HG03064 (cell line): ENCODE results near the gene CEP295NL.
"Not testable (repeated sequence)": the region's sequence is repeated elsewhere in the genome, so short reads cannot be mapped to it uniquely, and the experiment has no call there.

Experiments used
- ATAC-seq: cut with Tn5 transposase; IDR thresholded peaks from one replicate; pipeline ENCODE4 v1.9.1; 2021; ENCODE audit warnings: low read depth; ENCODE audit not compliant: unreplicated experiment

Gene CEP295NL

DNA sequence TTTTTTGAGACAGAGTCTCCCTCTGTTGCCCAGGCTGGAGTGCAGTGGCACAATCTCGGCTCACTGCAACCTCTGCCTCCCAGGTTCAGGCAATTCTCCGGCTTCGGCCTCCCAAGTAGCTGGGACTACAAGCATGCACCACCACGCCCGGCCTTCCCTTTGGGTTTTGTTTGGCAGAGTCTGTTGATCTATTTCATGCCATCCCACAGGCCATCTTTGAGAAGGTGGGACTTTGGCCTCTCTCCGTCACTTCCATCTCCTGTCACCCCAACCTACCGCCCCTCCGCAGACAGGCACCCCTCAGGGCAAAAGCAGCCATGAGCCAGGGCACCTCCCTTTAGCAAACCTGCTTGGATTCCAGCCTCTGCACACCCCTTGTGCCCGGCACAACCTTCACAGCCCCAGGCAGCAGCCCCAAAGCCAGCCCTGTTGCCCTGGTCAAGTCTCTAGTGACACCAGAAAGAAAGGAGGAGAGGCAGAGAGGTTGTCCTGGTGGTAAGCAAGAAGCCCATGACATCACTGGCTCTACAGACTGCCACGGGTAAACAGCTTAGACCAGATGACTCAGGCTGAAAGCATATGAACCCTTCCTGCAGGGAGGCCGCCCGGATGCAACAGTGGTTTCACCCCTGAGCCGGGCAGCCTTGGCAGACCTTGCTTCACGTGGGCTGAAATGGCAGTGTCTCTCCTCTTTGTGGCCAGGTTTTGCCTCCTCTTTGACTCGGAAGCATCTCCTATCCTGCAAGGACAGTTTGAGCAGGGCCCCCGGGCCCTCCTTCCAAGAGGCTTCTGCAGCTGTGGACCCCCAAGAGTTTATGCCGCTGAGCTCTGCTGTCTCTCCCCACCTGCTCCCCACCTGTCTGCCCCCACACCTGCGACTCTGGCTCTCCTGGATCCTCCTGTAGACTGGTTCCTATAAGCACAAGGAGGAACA, 30.3 kb upstream of the CEP295NL start:
- no peak for ATAC-seq

DNA sequence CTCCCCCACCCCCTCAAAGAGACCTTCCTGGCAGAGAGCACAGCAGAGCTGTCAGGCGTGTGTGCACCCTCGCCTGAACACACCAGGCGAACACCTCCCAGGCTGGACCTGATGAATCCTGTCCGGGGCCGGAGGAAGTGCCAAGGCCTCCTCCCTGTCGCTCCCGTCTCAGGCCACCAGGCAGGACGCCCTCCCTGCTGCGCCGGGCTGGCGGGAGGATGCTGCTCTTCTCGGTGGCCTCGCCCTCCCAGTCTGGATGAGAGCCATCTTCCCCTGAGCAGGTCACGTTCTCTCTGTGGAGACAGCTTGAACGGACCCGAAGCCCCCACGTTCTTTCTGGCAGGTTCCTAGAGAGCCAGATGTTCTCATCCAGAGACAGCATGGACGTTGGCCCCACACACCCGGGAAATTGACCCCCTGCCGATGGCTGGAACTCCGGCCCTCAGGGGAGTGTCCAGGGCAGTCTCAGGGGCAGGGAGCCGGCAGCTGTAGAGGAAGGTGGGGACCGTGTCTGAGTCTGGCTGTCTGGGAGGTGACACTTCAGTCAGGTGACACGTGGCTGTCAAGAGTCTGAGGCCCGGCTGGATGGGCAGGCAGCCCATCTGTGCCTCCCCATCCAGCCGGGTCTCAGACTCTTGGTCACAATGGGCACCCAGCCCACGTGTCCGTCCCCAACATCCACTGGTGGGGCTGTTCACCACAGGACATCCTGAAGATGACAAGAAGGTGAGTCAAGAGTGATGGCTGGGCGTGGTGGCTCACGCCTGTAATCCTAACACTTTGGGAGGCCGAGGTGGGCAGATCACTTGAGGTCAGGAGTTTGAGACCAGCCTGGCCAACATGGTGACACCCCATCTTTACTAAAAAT, 27.1 kb upstream of the CEP295NL start:
- no peak for ATAC-seq

DNA sequence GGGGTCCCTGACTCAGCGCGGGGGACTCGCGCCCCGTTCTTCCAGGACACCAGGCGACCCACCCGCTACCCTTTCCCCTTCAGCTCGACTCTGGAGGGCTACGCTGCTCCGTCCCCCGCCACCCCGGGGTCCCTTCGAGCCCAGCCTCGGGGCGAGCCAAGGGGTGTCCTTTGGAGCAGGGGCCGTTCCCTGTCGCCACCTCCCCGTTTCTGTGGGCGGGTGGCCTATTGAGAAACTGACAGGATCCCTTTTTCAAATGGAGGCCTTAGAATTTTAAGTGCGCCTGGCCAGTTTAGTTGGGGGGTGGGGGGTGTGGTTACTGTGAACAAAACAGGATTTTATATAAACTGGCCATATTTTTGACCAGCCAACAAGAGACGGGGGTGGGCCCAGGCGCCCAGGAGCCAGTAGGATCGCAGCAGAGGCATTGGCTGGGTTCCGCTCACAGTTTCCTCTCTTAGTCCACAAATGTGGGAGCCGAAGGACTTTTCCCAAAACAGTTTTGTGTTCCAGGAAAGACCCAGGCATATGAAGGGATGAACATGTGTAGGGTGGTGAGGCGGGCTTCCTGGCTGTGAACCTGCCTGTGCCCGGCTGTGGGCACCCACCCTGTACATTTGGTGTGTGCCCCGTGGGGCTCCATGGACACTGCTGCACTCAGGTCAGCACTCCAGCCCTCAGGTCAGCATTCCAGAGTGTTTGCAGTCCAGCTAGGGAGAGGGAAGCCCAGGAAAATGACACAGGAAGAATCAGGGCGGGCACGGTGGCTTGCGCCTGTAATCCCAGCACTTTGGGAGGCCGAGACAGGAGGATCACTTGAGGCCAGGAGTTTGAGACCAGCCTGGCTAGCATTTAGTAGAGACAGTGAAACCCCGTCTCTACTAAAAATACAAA, 22.9 kb upstream of the CEP295NL start:
- no peak for ATAC-seq

DNA sequence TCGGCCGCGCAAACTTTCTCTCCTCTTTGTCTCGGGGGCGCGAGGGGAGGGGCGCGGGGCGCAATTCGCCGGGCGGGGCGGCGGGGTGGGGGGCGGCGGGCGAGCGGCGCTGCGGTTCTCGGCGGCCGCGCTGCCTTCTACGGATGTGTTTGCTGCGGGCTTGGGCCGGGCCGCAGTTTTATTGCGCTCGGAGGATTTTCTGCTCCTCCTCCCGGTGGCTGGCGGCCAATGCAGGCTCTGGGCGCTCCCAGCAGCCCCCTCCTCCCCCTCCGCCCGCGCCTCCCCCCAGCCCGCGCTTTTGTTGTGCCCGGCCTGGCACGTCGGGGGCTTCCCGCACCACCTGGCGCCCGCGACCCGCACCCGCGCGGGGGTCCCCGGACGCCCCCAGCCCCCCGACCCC, 22.2 kb upstream of the CEP295NL start, which contains the start of gene TIMP2:
TSS of gene TIMP2 (minus strand) at position 154 of the 400 bp plus-strand sequence. CDS start 299 bp downstream, outside the sequence.
- no peak for ATAC-seq

DNA sequence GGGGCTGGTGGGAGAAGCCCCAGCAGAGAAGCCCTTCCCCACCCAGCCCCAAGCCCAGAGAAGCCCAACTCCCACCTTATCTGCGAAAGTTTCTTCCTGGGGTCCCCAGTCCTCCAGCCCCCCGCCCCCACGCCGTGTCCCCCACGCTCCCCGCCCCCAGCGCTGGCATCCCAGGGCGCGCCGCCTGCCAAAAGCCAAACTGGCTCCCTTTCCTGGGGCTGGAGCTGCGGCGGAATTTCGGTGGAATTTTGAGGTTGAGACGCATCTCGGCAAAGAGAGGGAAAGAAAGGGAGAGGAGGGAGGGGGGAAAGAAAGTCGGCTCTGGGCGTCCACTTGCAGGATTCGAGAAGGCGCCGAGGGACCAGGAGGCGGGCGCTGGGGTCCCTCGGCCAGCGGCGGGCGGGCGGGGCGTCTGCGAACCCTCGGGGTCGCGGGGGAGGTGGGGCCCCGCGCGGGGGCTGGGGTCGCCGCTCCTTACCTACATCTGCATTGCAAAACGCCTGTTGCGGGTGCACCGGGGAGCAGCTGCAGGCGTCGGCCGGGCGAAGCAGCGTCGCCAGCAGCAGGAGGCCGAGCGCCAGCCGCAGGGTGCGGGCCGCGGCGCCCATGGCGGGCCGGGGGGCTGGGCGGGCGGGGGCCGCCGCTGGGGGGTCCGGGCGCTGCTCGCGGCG, 21.6 kb upstream of the CEP295NL start:
- ATAC-seq = no peak

DNA sequence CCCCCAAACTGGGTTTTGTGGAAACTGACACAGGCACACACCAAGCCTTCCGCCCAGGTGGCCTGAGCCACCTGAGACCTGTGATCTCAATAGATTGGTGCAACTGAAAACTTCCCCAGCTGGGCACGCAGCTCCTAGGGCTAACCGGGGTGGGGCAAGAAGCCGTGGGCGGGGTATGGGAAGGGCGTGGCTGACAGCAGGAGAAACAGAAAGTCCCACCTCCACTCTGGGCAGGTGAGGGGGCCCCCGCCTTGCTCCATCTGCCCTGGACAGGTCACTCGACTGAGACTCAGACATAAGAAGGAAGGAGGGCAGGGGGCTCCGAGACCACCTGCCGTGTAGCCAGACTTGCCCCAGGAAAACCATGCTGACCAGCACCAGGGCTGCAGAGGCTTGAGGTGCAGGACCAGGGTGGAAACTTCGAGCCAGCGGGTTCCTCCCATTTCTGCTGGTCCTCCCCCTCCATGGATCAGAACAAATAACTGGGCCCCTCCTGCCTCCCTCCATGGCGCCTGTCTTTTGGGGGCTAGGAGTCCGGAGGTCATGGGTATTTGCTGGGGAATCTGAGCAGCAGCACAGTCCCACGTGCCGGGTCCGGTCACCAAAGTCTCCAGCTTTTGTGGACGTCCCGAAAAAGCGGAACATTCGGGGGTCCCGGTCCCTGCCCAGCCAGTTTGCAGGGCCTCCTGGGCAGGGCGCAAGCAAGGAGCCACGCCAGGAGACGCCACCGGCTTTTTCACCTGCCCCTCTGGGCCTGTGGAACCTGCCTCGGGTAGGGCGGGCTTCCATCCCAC, 20.9 kb upstream of the CEP295NL start:
- no peak for ATAC-seq

DNA sequence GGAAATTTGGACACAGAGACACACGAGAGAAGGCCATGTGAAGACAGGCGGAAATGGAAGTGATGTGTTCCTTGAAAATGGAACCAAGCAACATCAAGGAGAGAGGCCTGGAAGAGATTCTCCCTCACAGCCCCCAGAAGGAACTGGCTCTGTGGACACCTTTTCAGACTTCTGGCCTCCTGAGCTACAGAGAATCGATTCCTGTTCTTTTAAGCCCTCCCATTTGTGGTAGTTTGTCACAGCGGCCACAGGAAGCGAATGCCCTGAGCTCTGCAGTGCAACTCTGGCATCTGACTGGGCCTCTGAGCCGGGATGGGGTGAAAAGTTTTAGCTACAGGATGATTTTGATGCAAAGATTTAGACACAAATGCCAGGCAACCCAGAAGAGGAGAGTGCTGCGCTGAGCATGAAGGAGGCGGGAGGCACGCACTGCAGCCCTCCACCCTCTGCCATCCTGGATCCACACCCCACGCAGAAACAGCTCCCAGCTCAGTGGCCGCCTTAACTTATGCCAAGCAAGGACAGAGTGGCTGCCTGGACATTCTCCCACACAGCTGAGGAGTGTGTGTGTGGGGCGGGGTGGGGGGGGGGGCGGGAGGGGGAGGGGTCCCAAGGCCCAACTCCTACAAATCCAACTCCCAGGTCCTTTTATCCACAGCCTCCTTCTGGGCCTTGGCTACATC, 20.0 kb upstream of the CEP295NL start:
- ATAC-seq = no peak

DNA sequence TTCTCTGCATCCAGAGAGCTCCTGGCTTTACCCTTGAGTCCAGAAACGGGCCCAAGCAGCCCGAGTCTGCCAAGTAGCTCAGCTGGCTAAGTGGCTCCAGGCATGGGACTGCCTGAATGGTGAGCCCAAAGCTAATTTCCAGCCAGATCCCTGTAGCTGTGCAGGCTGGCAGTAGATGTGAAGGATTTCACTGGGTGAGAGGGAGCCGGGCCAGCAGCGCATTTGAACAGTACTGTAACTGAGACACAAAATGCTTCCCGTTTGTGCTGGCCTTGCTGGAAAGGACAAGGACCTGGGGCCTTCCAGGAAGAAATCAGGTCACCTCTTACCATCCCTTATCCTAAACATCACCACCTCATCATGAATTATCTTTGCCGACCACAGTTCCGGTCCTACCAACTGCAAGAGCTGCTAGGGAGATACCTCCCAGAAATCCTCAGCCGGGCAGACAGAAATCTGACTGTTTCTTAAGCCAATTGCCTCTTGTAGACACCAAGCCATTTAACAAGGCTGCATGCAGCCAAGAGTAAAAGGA, 18.5 kb upstream of the CEP295NL start:
- ATAC-seq = no peak

DNA sequence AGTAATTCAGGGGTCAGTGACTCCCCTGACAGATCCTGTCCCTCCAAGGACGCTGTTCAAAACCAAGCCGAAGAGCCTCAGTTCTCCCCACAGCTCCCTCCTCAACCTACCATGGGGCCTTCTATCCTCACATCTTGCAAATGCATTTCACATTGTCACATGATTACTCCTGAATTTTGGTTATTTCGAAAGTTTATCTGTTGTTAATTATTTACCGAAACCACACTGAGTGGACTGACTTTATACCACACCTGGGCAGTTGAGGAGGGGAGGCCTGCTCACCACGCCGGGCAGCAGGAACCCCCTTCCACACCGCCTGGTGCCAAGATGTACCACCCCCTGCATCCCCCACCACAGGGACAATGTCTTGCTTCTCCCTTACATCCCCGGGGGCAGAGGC, 17.5 kb upstream of the CEP295NL start:
- no peak for ATAC-seq

DNA sequence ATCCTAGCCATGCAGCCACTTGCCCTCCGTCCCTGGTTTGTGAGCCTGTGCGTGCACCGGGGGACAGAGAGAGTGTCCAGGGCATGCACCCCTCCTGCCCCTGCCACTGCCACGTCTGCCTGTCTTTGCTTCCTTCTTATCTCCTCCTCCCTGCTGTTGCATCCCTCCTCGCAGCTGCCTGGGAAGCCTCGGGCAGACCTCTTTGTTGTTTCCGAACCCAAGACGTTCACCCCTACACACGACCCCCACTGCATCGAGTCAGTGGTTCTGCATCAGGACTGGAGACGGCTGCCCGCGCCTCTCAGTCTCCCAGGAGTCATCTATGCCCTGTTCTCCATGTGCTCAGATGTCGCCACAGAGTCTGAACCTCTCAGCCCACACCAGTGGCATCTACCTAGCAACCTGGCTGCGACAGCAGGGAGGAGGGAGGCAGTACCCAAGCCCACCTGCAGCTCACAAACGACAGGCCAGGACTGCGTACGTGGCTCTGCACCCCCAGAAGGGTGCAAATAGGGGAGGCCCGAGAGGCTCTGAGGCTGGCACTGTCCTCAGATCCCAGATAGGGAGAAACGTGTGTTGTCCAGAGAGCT, 17.0 kb upstream of the CEP295NL start:
- ATAC-seq = no peak

DNA sequence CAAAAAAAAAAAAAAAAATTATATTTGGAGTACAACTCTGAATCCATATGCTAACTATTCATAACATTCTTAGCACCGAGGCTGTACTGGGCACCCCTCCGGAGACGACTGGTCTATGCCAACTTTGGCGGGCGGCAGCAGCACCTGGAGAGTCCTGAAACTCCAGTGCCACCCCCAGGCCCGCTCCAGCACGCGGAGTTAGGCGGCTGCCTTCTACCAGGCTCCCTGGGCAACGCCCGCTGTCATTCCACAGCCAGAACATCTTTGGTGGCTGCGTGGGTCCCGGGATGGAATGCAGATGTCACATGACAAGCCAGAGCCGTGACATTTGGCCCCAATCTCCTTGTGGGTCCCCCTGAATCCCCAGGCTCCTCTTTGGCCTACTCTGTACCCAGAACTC, 16.0 kb upstream of the CEP295NL start:
- no peak for ATAC-seq

DNA sequence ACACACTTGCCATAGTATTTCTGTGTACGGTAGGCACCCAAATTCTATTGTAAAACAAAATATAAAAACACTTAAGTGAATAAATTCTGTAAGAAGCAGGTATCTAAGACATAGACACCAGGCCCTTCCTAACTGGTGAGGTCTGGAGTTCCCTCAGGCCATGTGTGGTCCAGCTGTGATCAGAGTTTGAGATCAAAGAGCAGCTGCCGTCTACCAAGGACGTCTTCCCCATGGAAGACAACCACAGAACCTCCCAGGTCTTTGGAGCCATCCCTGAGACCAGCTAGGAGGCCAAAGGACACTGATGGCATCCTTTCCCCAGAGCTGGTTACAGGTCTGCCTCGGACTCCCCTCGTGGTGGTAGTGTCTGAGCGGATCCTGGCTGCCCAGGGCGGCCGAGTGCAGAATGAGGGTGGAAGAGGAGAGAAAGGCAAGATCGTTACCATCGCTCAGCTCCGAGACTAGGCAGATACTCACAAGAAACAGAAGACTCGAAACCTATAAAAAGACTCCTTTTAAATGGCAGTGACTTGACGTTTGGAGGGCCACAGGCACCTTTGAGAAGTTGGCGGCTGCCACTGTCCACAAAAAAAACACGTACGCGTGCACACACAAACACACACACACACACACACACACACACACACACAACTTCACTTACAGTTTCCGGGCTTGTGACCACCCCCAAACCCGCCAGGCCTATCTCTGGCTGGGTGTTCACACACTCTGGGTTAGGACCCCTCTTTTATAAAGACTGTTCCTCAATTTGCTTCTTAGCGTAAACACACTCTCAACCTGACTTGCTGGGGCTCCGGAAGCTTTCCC, 14.7 kb upstream of the CEP295NL start:
- no peak for ATAC-seq

DNA sequence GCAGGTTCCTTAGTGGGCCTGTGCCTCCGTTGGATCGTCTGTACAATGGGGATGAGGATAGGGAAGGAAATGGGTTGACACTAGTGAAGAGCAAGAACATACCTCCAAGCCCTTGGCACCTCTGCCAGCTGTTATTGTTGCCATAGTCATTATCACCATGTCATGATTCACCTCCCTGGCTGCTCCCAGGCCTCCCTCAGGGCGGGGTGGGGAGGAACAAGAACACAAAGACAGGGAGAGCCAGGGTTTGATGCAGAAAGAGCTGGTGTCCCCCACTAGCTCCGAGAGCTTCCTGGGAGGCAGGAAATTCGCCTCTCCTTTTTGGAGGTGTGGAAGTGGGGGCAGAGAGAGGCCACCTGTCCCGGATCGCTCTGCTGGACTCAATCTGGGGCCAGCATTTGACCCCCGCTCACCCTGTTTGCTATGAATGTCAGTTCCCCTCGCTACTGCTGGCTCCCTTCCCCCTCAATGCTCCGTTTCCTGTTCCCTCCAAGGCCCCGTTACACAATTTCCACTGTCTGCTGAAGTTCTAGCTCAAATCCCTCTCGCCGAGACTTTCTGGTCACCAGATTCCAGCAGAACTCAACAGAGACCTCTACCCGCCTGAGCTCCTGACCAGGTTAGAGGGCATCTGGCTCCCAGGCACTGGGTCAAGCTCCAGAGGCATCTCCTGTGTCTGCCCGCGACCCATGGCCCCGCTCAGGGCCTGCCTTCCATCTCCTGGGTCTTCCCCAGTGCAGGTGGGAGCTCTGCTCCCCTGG, 13.1 kb upstream of the CEP295NL start:
- ATAC-seq = no peak

DNA sequence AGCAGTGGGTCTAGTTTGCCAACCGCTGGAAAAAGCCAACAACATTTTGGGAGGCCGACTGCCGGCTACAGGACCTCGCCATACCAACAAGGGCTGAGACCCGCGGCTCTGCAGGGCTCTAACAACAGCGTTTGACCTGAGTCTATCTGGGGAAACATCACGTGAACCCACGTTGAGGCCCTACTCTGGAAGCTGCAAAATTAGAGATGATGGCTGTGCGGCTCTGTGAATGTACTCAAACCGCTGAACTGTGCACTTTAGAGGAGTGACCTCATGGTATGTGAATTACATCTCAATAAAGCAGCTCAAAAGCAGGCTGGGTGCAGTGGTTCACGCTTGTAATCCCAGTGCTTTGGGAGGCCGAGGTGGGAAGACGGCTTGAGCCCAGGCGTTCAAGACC, 10.1 kb upstream of the CEP295NL start:
- no peak for ATAC-seq

DNA sequence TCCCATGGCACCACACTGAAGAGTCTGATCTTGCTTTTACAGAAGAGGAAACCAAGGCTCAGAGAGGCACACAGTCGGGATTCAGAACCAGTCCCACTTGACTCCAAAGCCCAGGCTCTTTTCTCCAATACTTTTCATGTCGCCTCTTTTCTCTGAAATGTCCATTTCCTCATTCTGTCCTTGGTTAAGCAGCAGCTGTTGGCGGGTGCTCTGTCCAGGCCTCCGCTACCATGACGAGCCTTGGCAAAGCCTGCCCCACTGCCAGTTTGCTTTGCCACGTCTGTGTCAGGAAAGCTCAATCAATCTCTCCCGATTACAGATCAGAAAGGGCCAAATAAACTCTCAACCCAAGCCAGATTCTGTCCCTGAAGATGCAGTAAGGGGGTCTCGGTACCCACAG, 9.1 kb upstream of the CEP295NL start:
- no peak for ATAC-seq

DNA sequence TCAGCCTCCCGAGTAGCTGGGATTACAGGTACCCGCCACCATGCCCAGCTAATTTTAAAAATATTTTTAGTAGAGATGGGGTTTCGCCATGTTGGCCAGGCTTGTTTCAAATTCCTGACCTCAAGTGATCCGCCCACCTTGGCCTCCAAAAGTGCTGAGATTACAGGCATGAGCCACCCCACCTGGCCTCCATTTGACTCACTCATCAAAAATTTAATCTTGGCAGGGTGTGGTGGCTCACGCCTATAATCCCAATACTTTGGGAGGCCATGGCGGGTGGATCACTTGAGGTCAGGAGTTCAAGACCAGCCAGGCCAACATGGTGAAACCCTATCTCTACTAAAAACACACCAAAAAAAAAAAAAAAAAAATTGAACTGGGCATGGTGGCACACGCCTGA, 8.5 kb upstream of the CEP295NL start:
- ATAC-seq = not testable (repeated sequence)
